Common myeloid progenitor, CD34-positive (primary cell): ENCODE data around the gene P4HA1.

Experiments
- CTCF ChIA-PET: fragments of 350-600 bp; sonication (Branson Sonifier 250); formaldehyde crosslinking; loops from one replicate; lab custom pipeline; 2021; ENCODE audit warnings: antibody characterized with exemption; lab: Charles Lee
- POLR2A ChIA-PET: fragments of 350-600 bp; sonication (Branson Sonifier 250); formaldehyde crosslinking; loops from one replicate; lab custom pipeline; 2021; ENCODE audit warnings: antibody characterized with exemption; lab: Charles Lee
- DNase-seq, 3 donors: peaks; one replicate each; pipeline versions ENCODE4 v3.0.0 to v3.0.0-alpha.2; 2013
- H3K27ac ChIP-seq, 2 experiments: 1 replicate in 1 of 2; 2 replicates in 1 of 2; pipeline ENCODE4 v1.7.0; 2013; ENCODE audit warnings: inconsistent platforms in 2 of 2, low read length in 2 of 2, mild to moderate bottlenecking in 2 of 2, low read depth in 1 of 2, moderate library complexity in 1 of 2; ENCODE audit not compliant: severe bottlenecking in 2 of 2, insufficient read depth in 1 of 2, poor library complexity in 1 of 2
- H3K27me3 ChIP-seq, 5 experiments: replicated peaks in 2 of 5; 1 replicate in 3 of 5; 2 replicates in 2 of 5; pipeline versions ENCODE4 v1.6.1 to v1.7.0; 2013; ENCODE audit warnings: low read length in 4 of 5, mild to moderate bottlenecking in 2 of 5, moderate library complexity in 2 of 5, inconsistent platforms in 1 of 5; ENCODE audit not compliant: insufficient read depth in 5 of 5, control insufficient read depth in 4 of 5
- H3K36me3 ChIP-seq, 4 experiments: 1 replicate in 2 of 4; 2 replicates in 2 of 4; pipeline versions ENCODE4 v1.6.1 to v1.7.0; 2013; ENCODE audit warnings: low read length in 3 of 4, control low read depth in 1 of 4, mild to moderate bottlenecking in 1 of 4; ENCODE audit not compliant: control insufficient read depth in 4 of 4, insufficient read depth in 4 of 4
- H3K4me1 ChIP-seq, 4 experiments: 1 replicate in 3 of 4; 2 replicates in 1 of 4; pipeline versions ENCODE4 v1.6.1 to v1.7.1; 2013; ENCODE audit warnings: low read length in 3 of 4, mild to moderate bottlenecking in 3 of 4, control low read depth in 1 of 4, inconsistent platforms in 1 of 4, moderate library complexity in 1 of 4; ENCODE audit not compliant: control insufficient read depth in 4 of 4, insufficient read depth in 4 of 4; ENCODE audit errors: control extremely low read depth in 1 of 4
- H3K4me3 ChIP-seq, 7 experiments: 1 replicate in 4 of 7; 2 replicates in 3 of 7; pipeline versions ENCODE4 v1.5.1 to v1.7.0; 2013; ENCODE audit warnings: mild to moderate bottlenecking in 7 of 7, low read length in 6 of 7, moderate library complexity in 6 of 7, inconsistent platforms in 2 of 7, low read depth in 2 of 7, control low read depth in 1 of 7; ENCODE audit not compliant: insufficient read depth in 4 of 7, control insufficient read depth in 1 of 7; ENCODE audit errors: extremely low read depth in 1 of 7
- H3K9me3 ChIP-seq, 5 experiments: 1 replicate in 4 of 5; 2 replicates in 1 of 5; pipeline versions ENCODE4 v1.6.1 to v1.7.1; 2013; ENCODE audit warnings: low read length in 4 of 5, mild to moderate bottlenecking in 2 of 5, inconsistent platforms in 1 of 5, low read depth in 1 of 5, moderate library complexity in 1 of 5; ENCODE audit not compliant: control insufficient read depth in 4 of 5, insufficient read depth in 2 of 5; ENCODE audit errors: control extremely low read depth in 1 of 5
- WGBS: methylation state at CpG from one replicate; pipeline ENCODE4 v1.1.5; 2013; ENCODE audit not compliant: insufficient coverage; 5-methylcytosine and 5-hydroxymethylcytosine counted together

The P4HA1 gene

GRCh38 chr10:73131301-73131700 is 34.6 kb upstream of the P4HA1 start:
- CTCF ChIA-PET, result interaction anchor here (1.1 to 1.6 kb wide), 2 partner anchors 8 to 34 kb away, joined by 5 read pairs; partner anchors contain the start of gene P4HA1
- Histone ChIP-seq H3K27ac (no peak overlapping the region), H3K36me3 (peaks cover 23 to 74% (median 46%) of the 10 kb centered on the region in 4 experiments), H3K27me3 (no peaks in the 10 kb centered on the region), H3K4me1 (no peaks in the 10 kb centered on the region), H3K4me3 (no peak overlapping the region), H3K9me3 (no peaks in the 10 kb centered on the region)
- WGBS, result 87% methylated on average over 1 of the region's 2 CpGs
- no peak for DNase-seq
- POLR2A ChIA-PET, result interaction anchor here (1.2 kb wide), 1 partner anchor 21 kb away, joined by 6 read pairs; no protein-coding TSS in a partner anchor

GRCh38 chr10:73126343-73126742 is 29.7 kb upstream of the P4HA1 start:
- H3K27ac ChIP-seq, result no peak overlapping the region
- POLR2A ChIA-PET, result interaction anchor here (1.0 kb wide), 1 partner anchor 12 kb away, joined by 3 read pairs; no protein-coding TSS in a partner anchor
- 100% methylated on average over 2 of the region's 2 CpGs for WGBS
- no peaks in the 10 kb centered on the region for H3K4me1 ChIP-seq
- CTCF ChIA-PET, result no interaction called here
- no peak overlapping the region for H3K4me3 ChIP-seq
- no peak for DNase-seq
- H3K27me3 ChIP-seq, result no peaks in the 10 kb centered on the region
- no peaks in the 10 kb centered on the region for H3K9me3 ChIP-seq
- H3K36me3 ChIP-seq, result peaks cover 14 to 44% (median 26%) of the 10 kb centered on the region in 4 experiments

GRCh38 chr10:73119952-73120351 is 23.3 kb upstream of the P4HA1 start:
- H3K27ac ChIP-seq, result no peak overlapping the region
- H3K9me3 ChIP-seq, result no peaks in the 10 kb centered on the region
- no peaks in the 10 kb centered on the region for H3K4me1 ChIP-seq
- no peak for DNase-seq
- ChIA-PET CTCF (interaction anchor here (1.3 kb wide), 1 partner anchor 22 kb away, joined by 3 read pairs; no protein-coding TSS in a partner anchor), POLR2A (no interaction called here)
- WGBS, result 98% methylated on average over 4 of the region's 4 CpGs
- H3K36me3 ChIP-seq, result peaks cover 5 to 15% (median 11%) of the 10 kb centered on the region in 4 experiments
- H3K4me3 ChIP-seq, result no peak overlapping the region
- no peaks in the 10 kb centered on the region for H3K27me3 ChIP-seq

GRCh38 chr10:73119457-73119856 is 22.8 kb upstream of the P4HA1 start:
- no CpG with 5 or more reads among the region's 1 CpG for WGBS
- Histone ChIP-seq H3K4me1 (no peaks in the 10 kb centered on the region), H3K4me3 (no peak overlapping the region), H3K9me3 (no peaks in the 10 kb centered on the region), H3K27ac (no peak overlapping the region), H3K27me3 (no peaks in the 10 kb centered on the region), H3K36me3 (peaks cover 3 to 13% (median 10%) of the 10 kb centered on the region in 4 experiments)
- no peak for DNase-seq
- ChIA-PET POLR2A (no interaction called here), CTCF (no interaction called here)

- Histone ChIP-seq H3K27me3 (no peaks in the 10 kb centered on the region), H3K4me3 (no peak overlapping the region), H3K9me3 (no peaks in the 10 kb centered on the region), H3K4me1 (no peaks in the 10 kb centered on the region), H3K27ac (peak overlapping the region in 1 of 2 experiments; percentile 70), H3K36me3 (peaks cover under 1 to 6% (median 4%) of the 10 kb centered on the region in 4 experiments)
- ChIA-PET CTCF (no interaction called here), POLR2A (no interaction called here)
- WGBS, result 96% methylated on average over 2 of the region's 5 CpGs
- no peak for DNase-seq
Measured at GRCh38 chr10:73117976-73118743, 21.5 kb upstream of the P4HA1 start.

GRCh38 chr10:73116017-73116416 is 19.4 kb upstream of the P4HA1 start:
- Histone ChIP-seq H3K36me3 (peaks cover 0 to 6% (median 3%) of the 10 kb centered on the region in 4 experiments), H3K4me3 (no peak overlapping the region), H3K4me1 (no peaks in the 10 kb centered on the region), H3K9me3 (no peaks in the 10 kb centered on the region), H3K27ac (no peak overlapping the region), H3K27me3 (no peaks in the 10 kb centered on the region)
- ChIA-PET POLR2A (interaction anchor here (0.8 to 0.9 kb wide), 2 partner anchors 20 to 30 kb away, joined by 4 read pairs; no protein-coding TSS in a partner anchor), CTCF (interaction anchor here (0.8 to 1.1 kb wide), 2 partner anchors 16 to 44 kb away, joined by 3 to 4 read pairs; no protein-coding TSS in a partner anchor)
- no peak for DNase-seq
- WGBS, result no CpG with 5 or more reads among the region's 1 CpG

GRCh38 chr10:73113551-73113950 is 16.9 kb upstream of the P4HA1 start:
- peaks cover 0 to 3% (median 0%) of the 10 kb centered on the region in 5 experiments for H3K9me3 ChIP-seq
- no peak overlapping the region for H3K27ac ChIP-seq
- ChIA-PET POLR2A (no interaction called here), CTCF (interaction anchor here (1.5 kb wide), 1 partner anchor 11 kb away, joined by 6 read pairs; no protein-coding TSS in a partner anchor)
- no CpG with 5 or more reads among the region's 1 CpG for WGBS
- no peak for DNase-seq
- peaks cover 0 to 8% (median 5%) of the 10 kb centered on the region in 4 experiments for H3K4me1 ChIP-seq
- no peak overlapping the region for H3K4me3 ChIP-seq
- no peaks in the 10 kb centered on the region for H3K27me3 ChIP-seq
- peaks cover 0 to 7% (median 2%) of the 10 kb centered on the region in 4 experiments for H3K36me3 ChIP-seq
